T-helper 1 cell treated with Interleukin-12 subunit alpha and Interleukin-12 subunit beta and Interleukin-4 antibody, amounts not matched to agents 30 ng/mL and 1 ng/mL, for 36 hours (primary cell): Measurements from ENCODE around the gene IGFLR1. TPM values are rescaled to one million over a fixed set of nuclear protein-coding genes. Genes with fewer than 3 reads are reported as not detected.

Source experiments
- total RNA-seq: library from RNA; stranded (reverse); gene quantifications from 2 replicates; pipeline ENCODE4 v1.2.3, GENCODE V29; 2022

IGFLR1 gene
- total RNA-seq, 1 donor from 2014 or later: 88.5 TPM

Other genes with a start within 250 kb of the IGFLR1 start
- not detected in 2 replicates for gene DMKN, start 228.8 kb downstream of the IGFLR1 start, total RNA-seq
- not detected in 2 replicates for gene SBSN, start 214.1 kb downstream of the IGFLR1 start, total RNA-seq
- gene GAPDHS, start 209.0 kb downstream of the IGFLR1 start, total RNA-seq: not detected in 2 replicates
- 55.0 and 60.2 TPM in 2 replicates for gene TMEM147, start 196.8 kb downstream of the IGFLR1 start, total RNA-seq
- gene ATP4A, start 178.8 kb downstream of the IGFLR1 start, total RNA-seq: not detected in 2 replicates
- gene PMIS2, start 156.3 kb downstream of the IGFLR1 start, total RNA-seq: not detected in 2 replicates
- gene HAUS5, start 129.7 kb downstream of the IGFLR1 start, total RNA-seq: 39.7 and 41.3 TPM in 2 replicates
- 112 and 114 TPM in 2 replicates for gene RBM42, start 113.4 kb downstream of the IGFLR1 start, total RNA-seq
- 0.59 TPM in 1 of 2 replicates, not detected in the other for gene ETV2, start 100.7 kb downstream of the IGFLR1 start, total RNA-seq
- gene COX6B1, start 94.1 kb downstream of the IGFLR1 start, total RNA-seq: 450 and 452 TPM in 2 replicates
- 0.27 and 0.56 TPM in 2 replicates for gene UPK1A, start 75.9 kb downstream of the IGFLR1 start, total RNA-seq
- 54.9 and 59.2 TPM in 2 replicates for gene ZBTB32, start 37.9 kb downstream of the IGFLR1 start, total RNA-seq
- gene KMT2B, start 24.4 kb downstream of the IGFLR1 start, total RNA-seq: 64.0 and 72.8 TPM in 2 replicates
- 33.7 and 35.2 TPM in 2 replicates for gene U2AF1L4, start 3.0 kb upstream of the IGFLR1 start, total RNA-seq
- 55.7 and 63.1 TPM in 2 replicates for gene PSENEN, start 3.2 kb upstream of the IGFLR1 start, total RNA-seq
- gene LIN37, start 6.1 kb upstream of the IGFLR1 start, total RNA-seq: 15.0 and 15.5 TPM in 2 replicates
- not detected in 2 replicates for gene HSPB6, start 14.6 kb upstream of the IGFLR1 start, total RNA-seq
- gene PROSER3, start 15.7 kb upstream of the IGFLR1 start, total RNA-seq: 51.4 and 55.9 TPM in 2 replicates
- 43.7 and 55.9 TPM in 2 replicates for gene ARHGAP33, start 33.1 kb upstream of the IGFLR1 start, total RNA-seq
- gene PRODH2, start 70.4 kb upstream of the IGFLR1 start, total RNA-seq: not detected in 2 replicates
- not detected in 2 replicates for gene NPHS1, start 110.1 kb upstream of the IGFLR1 start, total RNA-seq
- 3.0 and 3.3 TPM in 2 replicates for gene KIRREL2, start 114.5 kb upstream of the IGFLR1 start, total RNA-seq
- 1.7 and 3.6 TPM in 2 replicates for gene APLP1, start 126.1 kb upstream of the IGFLR1 start, total RNA-seq
- 54.0 and 63.1 TPM in 2 replicates for gene NFKBID, start 158.1 kb upstream of the IGFLR1 start, total RNA-seq
- gene HCST, start 160.1 kb upstream of the IGFLR1 start, total RNA-seq: 101 and 108 TPM in 2 replicates
- not detected in 2 replicates for gene TYROBP, start 165.8 kb upstream of the IGFLR1 start, total RNA-seq
- gene LRFN3, start 193.9 kb upstream of the IGFLR1 start, total RNA-seq: 13.1 and 14.7 TPM in 2 replicates